DMS153 (cell line): ENCODE measurements around the gene POU6F1.
A peak's percentile ranks its signal among the peaks of the same experiment; 100 is the strongest.
"Not testable (repeated sequence)": the region's sequence is repeated elsewhere in the genome, so short reads cannot be mapped to it uniquely, and the experiment has no call there.

Experiments used
- DNase-seq: peaks from one replicate; lab custom pipeline; 2025; lab: John Stamatoyannopoulos, UW

POU6F1 gene

GRCh38 chr12:51217968-51218606 lies at the start of gene POU6F1:
TSS of gene POU6F1 (minus strand) at chr12:51218062. CDS start at chr12:51206836, 11,226 bp downstream.
- peak; percentile 46 for DNase-seq

GRCh38 chr12:51265024-51265423 lies 47.2 kb upstream of the POU6F1 start:
- no peak for DNase-seq

- no peak for DNase-seq
These were observed 46.4 kb upstream of the POU6F1 start for GRCh38 chr12:51264297-51264696.

- DNase-seq: no peak
These were observed 45.5 kb upstream of the POU6F1 start for GRCh38 chr12:51263341-51263740.

GRCh38 chr12:51262758-51263177 lies 44.9 kb upstream of the POU6F1 start:
- DNase-seq: no peak

GRCh38 chr12:51259600-51259999 lies 41.7 kb upstream of the POU6F1 start:
- DNase-seq: not testable (repeated sequence)

- no peak for DNase-seq
These were observed 36.7 kb upstream of the POU6F1 start for GRCh38 chr12:51254536-51254935.

- no peak for DNase-seq
These were observed 35.4 kb upstream of the POU6F1 start for GRCh38 chr12:51253276-51253675.

GRCh38 chr12:51247523-51248206 lies 29.8 kb upstream of the POU6F1 start:
- peak; percentile 56 for DNase-seq

GRCh38 chr12:51246254-51246853 lies 28.5 kb upstream of the POU6F1 start:
- DNase-seq: peak; percentile 64

GRCh38 chr12:51245476-51246253 lies 27.8 kb upstream of the POU6F1 start:
- no peak for DNase-seq

- DNase-seq: no peak
These were observed 26.4 kb upstream of the POU6F1 start for GRCh38 chr12:51244269-51244668.

GRCh38 chr12:51242876-51243275 lies 25.0 kb upstream of the POU6F1 start:
- no peak for DNase-seq

- DNase-seq: no peak
These were observed 24.3 kb upstream of the POU6F1 start for GRCh38 chr12:51242120-51242519.

- no peak for DNase-seq
These were observed 23.1 kb upstream of the POU6F1 start for GRCh38 chr12:51240971-51241370.

- DNase-seq: peak; percentile 91
These were observed 20.9 kb upstream of the POU6F1 start, which contains the start of gene DAZAP2 for GRCh38 chr12:51238510-51239334. TSS of gene DAZAP2 (plus strand) at chr12:51238826. CDS start at chr12:51238908, 82 bp downstream.

GRCh38 chr12:51238037-51238509 lies 20.2 kb upstream of the POU6F1 start:
- DNase-seq: peak; percentile 25

- no peak for DNase-seq
These were observed 16.7 kb upstream of the POU6F1 start for GRCh38 chr12:51234530-51234929.

GRCh38 chr12:51232642-51233041 lies 14.8 kb upstream of the POU6F1 start:
- no peak for DNase-seq

GRCh38 chr12:51229116-51229809 lies 11.4 kb upstream of the POU6F1 start:
- DNase-seq: no peak

- DNase-seq: no peak
These were observed 10.1 kb upstream of the POU6F1 start for GRCh38 chr12:51227962-51228361.
